GM18873 (cell line): ENCODE measurements around the gene CPEB3.
"Not testable (repeated sequence)": the region's sequence is repeated elsewhere in the genome, so short reads cannot be mapped to it uniquely, and the experiment has no call there.

ENCODE experiments used
- ATAC-seq: cut with Tn5 transposase; IDR thresholded peaks from one replicate; pipeline ENCODE4 v1.9.1; 2021; ENCODE audit warnings: mild to moderate bottlenecking, moderate library complexity, moderate number of reproducible peaks; ENCODE audit not compliant: unreplicated experiment, low FRiP score

CPEB3 gene

GRCh38 chr10:92290837-92291615 lies at the start of gene CPEB3, which contains the start of gene MARCHF5:
Gene CPEB3 (minus strand): TSS chr10:92291078. CDS start chr10:92240350, 50,728 bp downstream.
Gene MARCHF5 (plus strand): TSS chr10:92291167. CDS start chr10:92291495, 328 bp downstream.
- peak; percentile 98 for ATAC-seq

GRCh38 chr10:92329927-92330326 lies 39.0 kb upstream of the CPEB3 start:
- ATAC-seq, result not testable (repeated sequence)

- no peak for ATAC-seq
Observed at GRCh38 chr10:92328993-92329392, 38.1 kb upstream of the CPEB3 start.

GRCh38 chr10:92327445-92328433 lies 36.9 kb upstream of the CPEB3 start:
- ATAC-seq, result no peak

GRCh38 chr10:92323079-92323478 lies 32.2 kb upstream of the CPEB3 start:
- no peak for ATAC-seq

GRCh38 chr10:92316610-92317009 lies 25.7 kb upstream of the CPEB3 start:
- ATAC-seq, result no peak

GRCh38 chr10:92313750-92314149 lies 22.9 kb upstream of the CPEB3 start:
- ATAC-seq, result no peak

- ATAC-seq, result no peak
Observed at GRCh38 chr10:92309272-92309671, 18.4 kb upstream of the CPEB3 start.

GRCh38 chr10:92305133-92306072 lies 14.5 kb upstream of the CPEB3 start:
- ATAC-seq, result no peak

GRCh38 chr10:92304061-92304460 lies 13.2 kb upstream of the CPEB3 start:
- no peak for ATAC-seq

- ATAC-seq, result no peak
Observed at GRCh38 chr10:92303096-92303495, 12.2 kb upstream of the CPEB3 start.

GRCh38 chr10:92298487-92298886 lies 7.6 kb upstream of the CPEB3 start:
- no peak for ATAC-seq

GRCh38 chr10:92291921-92292845 lies 1.3 kb upstream of the CPEB3 start:
- ATAC-seq, result no peak

- ATAC-seq, result no peak
Observed at GRCh38 chr10:92291616-92291865, 663 bp upstream of the CPEB3 start.

GRCh38 chr10:92290076-92290836 lies 622 bp downstream of the CPEB3 start:
- ATAC-seq, result no peak

GRCh38 chr10:92284112-92284704 lies 6.7 kb downstream of the CPEB3 start:
- ATAC-seq, result no peak

GRCh38 chr10:92278996-92279696 lies 11.7 kb downstream of the CPEB3 start:
- no peak for ATAC-seq

- no peak for ATAC-seq
Observed at GRCh38 chr10:92274071-92274470, 16.8 kb downstream of the CPEB3 start.
